ENCODE measurements around the gene CDH16. TPM values are rescaled to one million over a fixed set of nuclear protein-coding genes. Genes with fewer than 3 reads are reported as not detected.

The CDH16 gene
- total and polyA plus RNA-seq, 2 of the 13 experiments (the other 11 are each of a cell fraction or from before 2014, with no cell fraction given) = 2.7 to 3.9 TPM

DNA sequence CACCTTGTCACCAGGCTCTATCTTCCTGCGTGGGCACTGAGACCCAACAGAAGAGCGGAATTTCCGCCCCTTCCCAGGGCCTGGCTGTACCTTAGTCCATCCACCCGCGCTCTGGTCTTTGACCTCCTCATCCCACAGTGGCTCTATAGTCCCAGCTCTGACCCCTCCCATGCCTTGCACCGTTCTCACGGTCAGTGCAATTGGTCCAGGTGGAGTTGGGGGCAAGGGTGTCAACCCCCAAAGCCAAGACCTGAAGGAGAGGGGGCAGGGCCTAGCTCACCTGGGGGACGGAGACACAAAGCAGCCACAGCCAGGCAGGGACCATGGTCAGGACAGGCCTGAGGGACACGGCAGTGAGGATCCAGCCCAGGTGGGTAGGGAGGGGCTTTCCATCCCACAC is 944 bp downstream of the CDH16 start:
- Histone ChIP-seq H3K4me1 (ENCODE audit: insufficient read depth, low read length) (peaks cover 34% of the 10 kb centered on the region), H3K27ac (ENCODE audit: extremely low read length, insufficient read depth, low read length) (no peak overlapping the region), H3K79me2 (ENCODE audit: insufficient read depth, low read length) (no peaks in the 10 kb centered on the region), H4K20me1 (ENCODE audit: insufficient read depth, low read length) (no peaks in the 10 kb centered on the region), H2AFZ (ENCODE audit: low read length) (no peak overlapping the region), H3K27me3 (ENCODE audit: control insufficient read depth in 1 of 2, insufficient read depth in 2 of 2, low read length in 2 of 2) (peaks cover 0 to 4% of the 10 kb centered on the region in 2 experiments; a peak in 2 of 5 replicates), H3K36me3 (replicated peaks in 1 of 2; ENCODE audit: control insufficient read depth in 1 of 2, insufficient read depth in 2 of 2, low read length in 2 of 2) (no peaks in the 10 kb centered on the region), H3K9ac (ENCODE audit: insufficient read depth, low read depth, low read length) (no peak overlapping the region), H3K9me3 (ENCODE audit: low read length) (no peaks in the 10 kb centered on the region), H3K4me2 (ENCODE audit: low read depth, low read length) (peak overlapping the region; percentile 64), H3K4me3 (replicated peaks in 1 of 3; ENCODE audit: insufficient read depth in 1 of 3, low read depth in 2 of 3, low read length in 3 of 3) (peak overlapping the region in 1 of 3 experiments; percentile 48; a peak in 1 of 6 replicates)
- FAIRE-seq (no peak), DNase-seq (ENCODE audit: low spot score) (no peak), ATAC-seq (peak; percentile 40)
- BruUV-seq (replicated peaks) = no TSS peak
- CTCF ChIA-PET (ENCODE audit: low intra/inter-chr PET ratio, low total read pairs) = no interaction called here
- in situ Hi-C loops (cut with HindIII; ENCODE audit: extremely low pct_ligation_motif_present, low pct_unique_long_range_greater_than_20kb) = no loop called here
- WGBS (ENCODE audit: low lambda C conversion rate) = 4% methylated on average over 9 of the region's 9 CpGs
- POLR2A ChIA-PET = interaction anchor here (2.3 to 7.3 kb wide), 4 partner anchors 8 to 16 kb away, joined by 10 to 86 read pairs (median 13); partner anchors contain the start of gene CIAO2B
- intact Hi-C loops (cut with micrococcal nuclease; ENCODE audit: unreplicated experiment) = no loop called here
- TF ChIP-seq ZNF3 (CRISPR knock-in tag; IDR thresholded peaks at IDR 0.05) (no peak), RFX1 (IDR thresholded peaks at IDR 0.05) (no peak), SATB2 (CRISPR knock-in tag; IDR thresholded peaks at IDR 0.05) (no peak), DPF2 (CRISPR knock-in tag; IDR thresholded peaks at IDR 0.05; ENCODE audit: borderline replicate concordance, low read depth) (no peak), PHF21A (CRISPR knock-in tag; IDR thresholded peaks at IDR 0.05) (0 out of 2 replicates have a peak, but pooled peaks have one; percentile 19), ZC3H4 (CRISPR knock-in tag; IDR thresholded peaks at IDR 0.05; ENCODE audit: borderline replicate concordance) (no peak), ZNF430 (CRISPR knock-in tag; IDR thresholded peaks at IDR 0.05) (peak; percentile 51; the same call in 1 of the 2 replicates), NR2F2 (IDR thresholded peaks at IDR 0.05; ENCODE audit: borderline replicate concordance, low read depth) (no peak), ZNF652 (CRISPR knock-in tag; IDR thresholded peaks at IDR 0.05; ENCODE audit: borderline replicate concordance, low read depth) (no peak), FOXA1 (IDR thresholded peaks at IDR 0.05) (no peak), FOXA1 (CRISPR knock-in tag; IDR thresholded peaks at IDR 0.05) (no peak), KDM1A (CRISPR knock-in tag; IDR thresholded peaks at IDR 0.05) (no peak), GABPB1 (CRISPR knock-in tag; IDR thresholded peaks at IDR 0.05) (no peak), RBFOX2 (IDR thresholded peaks at IDR 0.05; ENCODE audit: low read depth, low read length) (no peak), IKZF1 (IDR thresholded peaks at IDR 0.05) (no peak)
- TF ChIP-seq, protein P1, sequence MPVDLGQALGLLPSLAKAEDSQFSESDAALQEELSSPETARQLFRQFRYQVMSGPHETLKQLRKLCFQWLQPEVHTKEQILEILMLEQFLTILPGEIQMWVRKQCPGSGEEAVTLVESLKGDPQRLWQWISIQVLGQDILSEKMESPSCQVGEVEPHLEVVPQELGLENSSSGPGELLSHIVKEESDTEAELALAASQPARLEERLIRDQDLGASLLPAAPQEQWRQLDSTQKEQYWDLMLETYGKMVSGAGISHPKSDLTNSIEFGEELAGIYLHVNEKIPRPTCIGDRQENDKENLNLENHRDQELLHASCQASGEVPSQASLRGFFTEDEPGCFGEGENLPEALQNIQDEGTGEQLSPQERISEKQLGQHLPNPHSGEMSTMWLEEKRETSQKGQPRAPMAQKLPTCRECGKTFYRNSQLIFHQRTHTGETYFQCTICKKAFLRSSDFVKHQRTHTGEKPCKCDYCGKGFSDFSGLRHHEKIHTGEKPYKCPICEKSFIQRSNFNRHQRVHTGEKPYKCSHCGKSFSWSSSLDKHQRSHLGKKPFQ (CRISPR knock-in tag; IDR thresholded peaks at IDR 0.05; ENCODE audit: insufficient replicate concordance) = no peak
- TF ChIP-seq, protein P2, sequence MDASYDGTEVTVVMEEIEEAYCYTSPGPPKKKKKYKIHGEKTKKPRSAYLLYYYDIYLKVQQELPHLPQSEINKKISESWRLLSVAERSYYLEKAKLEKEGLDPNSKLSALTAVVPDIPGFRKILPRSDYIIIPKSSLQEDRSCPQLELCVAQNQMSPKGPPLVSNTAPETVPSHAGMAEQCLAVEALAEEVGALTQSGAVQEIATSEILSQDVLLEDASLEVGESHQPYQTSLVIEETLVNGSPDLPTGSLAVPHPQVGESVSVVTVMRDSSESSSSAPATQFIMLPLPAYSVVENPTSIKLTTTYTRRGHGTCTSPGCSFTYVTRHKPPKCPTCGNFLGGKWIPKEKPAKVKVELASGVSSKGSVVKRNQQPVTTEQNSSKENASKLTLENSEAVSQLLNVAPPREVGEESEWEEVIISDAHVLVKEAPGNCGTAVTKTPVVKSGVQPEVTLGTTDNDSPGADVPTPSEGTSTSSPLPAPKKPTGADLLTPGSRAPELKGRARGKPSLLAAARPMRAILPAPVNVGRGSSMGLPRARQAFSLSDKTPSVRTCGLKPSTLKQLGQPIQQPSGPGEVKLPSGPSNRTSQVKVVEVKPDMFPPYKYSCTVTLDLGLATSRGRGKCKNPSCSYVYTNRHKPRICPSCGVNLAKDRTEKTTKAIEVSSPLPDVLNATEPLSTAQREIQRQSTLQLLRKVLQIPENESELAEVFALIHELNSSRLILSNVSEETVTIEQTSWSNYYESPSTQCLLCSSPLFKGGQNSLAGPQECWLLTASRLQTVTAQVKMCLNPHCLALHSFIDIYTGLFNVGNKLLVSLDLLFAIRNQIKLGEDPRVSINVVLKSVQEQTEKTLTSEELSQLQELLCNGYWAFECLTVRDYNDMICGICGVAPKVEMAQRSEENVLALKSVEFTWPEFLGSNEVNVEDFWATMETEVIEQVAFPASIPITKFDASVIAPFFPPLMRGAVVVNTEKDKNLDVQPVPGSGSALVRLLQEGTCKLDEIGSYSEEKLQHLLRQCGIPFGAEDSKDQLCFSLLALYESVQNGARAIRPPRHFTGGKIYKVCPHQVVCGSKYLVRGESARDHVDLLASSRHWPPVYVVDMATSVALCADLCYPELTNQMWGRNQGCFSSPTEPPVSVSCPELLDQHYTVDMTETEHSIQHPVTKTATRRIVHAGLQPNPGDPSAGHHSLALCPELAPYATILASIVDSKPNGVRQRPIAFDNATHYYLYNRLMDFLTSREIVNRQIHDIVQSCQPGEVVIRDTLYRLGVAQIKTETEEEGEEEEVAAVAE (CRISPR knock-in tag; IDR thresholded peaks at IDR 0.05; ENCODE audit: borderline replicate concordance) = no peak
- TF ChIP-seq, protein P3, sequence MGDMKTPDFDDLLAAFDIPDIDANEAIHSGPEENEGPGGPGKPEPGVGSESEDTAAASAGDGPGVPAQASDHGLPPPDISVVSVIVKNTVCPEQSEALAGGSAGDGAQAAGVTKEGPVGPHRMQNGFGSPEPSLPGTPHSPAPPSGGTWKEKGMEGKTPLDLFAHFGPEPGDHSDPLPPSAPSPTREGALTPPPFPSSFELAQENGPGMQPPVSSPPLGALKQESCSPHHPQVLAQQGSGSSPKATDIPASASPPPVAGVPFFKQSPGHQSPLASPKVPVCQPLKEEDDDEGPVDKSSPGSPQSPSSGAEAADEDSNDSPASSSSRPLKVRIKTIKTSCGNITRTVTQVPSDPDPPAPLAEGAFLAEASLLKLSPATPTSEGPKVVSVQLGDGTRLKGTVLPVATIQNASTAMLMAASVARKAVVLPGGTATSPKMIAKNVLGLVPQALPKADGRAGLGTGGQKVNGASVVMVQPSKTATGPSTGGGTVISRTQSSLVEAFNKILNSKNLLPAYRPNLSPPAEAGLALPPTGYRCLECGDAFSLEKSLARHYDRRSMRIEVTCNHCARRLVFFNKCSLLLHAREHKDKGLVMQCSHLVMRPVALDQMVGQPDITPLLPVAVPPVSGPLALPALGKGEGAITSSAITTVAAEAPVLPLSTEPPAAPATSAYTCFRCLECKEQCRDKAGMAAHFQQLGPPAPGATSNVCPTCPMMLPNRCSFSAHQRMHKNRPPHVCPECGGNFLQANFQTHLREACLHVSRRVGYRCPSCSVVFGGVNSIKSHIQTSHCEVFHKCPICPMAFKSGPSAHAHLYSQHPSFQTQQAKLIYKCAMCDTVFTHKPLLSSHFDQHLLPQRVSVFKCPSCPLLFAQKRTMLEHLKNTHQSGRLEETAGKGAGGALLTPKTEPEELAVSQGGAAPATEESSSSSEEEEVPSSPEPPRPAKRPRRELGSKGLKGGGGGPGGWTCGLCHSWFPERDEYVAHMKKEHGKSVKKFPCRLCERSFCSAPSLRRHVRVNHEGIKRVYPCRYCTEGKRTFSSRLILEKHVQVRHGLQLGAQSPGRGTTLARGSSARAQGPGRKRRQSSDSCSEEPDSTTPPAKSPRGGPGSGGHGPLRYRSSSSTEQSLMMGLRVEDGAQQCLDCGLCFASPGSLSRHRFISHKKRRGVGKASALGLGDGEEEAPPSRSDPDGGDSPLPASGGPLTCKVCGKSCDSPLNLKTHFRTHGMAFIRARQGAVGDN (CRISPR knock-in tag; IDR thresholded peaks at IDR 0.05) = peak; percentile 52

Measured in HepG2 (cell line).